Activated effector memory CD4-positive, alpha-beta T cell treated with Interleukin-2 at 50 U/mL for 16 hours (primary cell): ENCODE data around the gene CRHR1.
"Not testable (repeated sequence)": the region's sequence is repeated elsewhere in the genome, so short reads cannot be mapped to it uniquely, and the experiment has no call there.

ENCODE experiments used
- DNase-seq: peaks from one replicate; pipeline ENCODE4 v3.0.0-alpha.2; 2020

The CRHR1 gene

GRCh38 chr17:45847101-45847500, 63.0 kb downstream of the CRHR1 start:
- no peak for DNase-seq

- DNase-seq: no peak
These were observed 63.6 kb downstream of the CRHR1 start for GRCh38 chr17:45847747-45848146.

GRCh38 chr17:45848405-45848804, 64.3 kb downstream of the CRHR1 start:
- no peak for DNase-seq

- no peak for DNase-seq
These were observed 64.9 kb downstream of the CRHR1 start for GRCh38 chr17:45848868-45849535.

- no peak for DNase-seq
These were observed 65.4 kb downstream of the CRHR1 start for GRCh38 chr17:45849536-45849990.

GRCh38 chr17:45850011-45850410, 65.9 kb downstream of the CRHR1 start:
- DNase-seq: no peak

- DNase-seq: no peak
These were observed 66.3 kb downstream of the CRHR1 start for GRCh38 chr17:45850468-45850867.

GRCh38 chr17:45851022-45851421, 66.9 kb downstream of the CRHR1 start:
- no peak for DNase-seq

- no peak for DNase-seq
These were observed 67.3 kb downstream of the CRHR1 start for GRCh38 chr17:45851464-45851863.

GRCh38 chr17:45851873-45852272, 67.8 kb downstream of the CRHR1 start:
- DNase-seq: no peak

- DNase-seq: peak; percentile 20
These were observed 68.6 kb downstream of the CRHR1 start for GRCh38 chr17:45852535-45853297.

- DNase-seq: no peak
These were observed 70.1 kb downstream of the CRHR1 start for GRCh38 chr17:45854209-45854608.

- DNase-seq: no peak
These were observed 71.7 kb downstream of the CRHR1 start for GRCh38 chr17:45855691-45856336.

- no peak for DNase-seq
These were observed 74.0 kb downstream of the CRHR1 start for GRCh38 chr17:45857977-45858708.

GRCh38 chr17:45861165-45861564, 77.0 kb downstream of the CRHR1 start:
- DNase-seq: no peak

- DNase-seq: not testable (repeated sequence)
These were observed 78.0 kb downstream of the CRHR1 start for GRCh38 chr17:45862127-45862526.

- no peak for DNase-seq
These were observed 79.9 kb downstream of the CRHR1 start for GRCh38 chr17:45863857-45864654.

GRCh38 chr17:45867171-45867570, 83.1 kb downstream of the CRHR1 start:
- DNase-seq: no peak

GRCh38 chr17:45867702-45868101, 83.6 kb downstream of the CRHR1 start:
- no peak for DNase-seq

GRCh38 chr17:45868276-45868675, 84.2 kb downstream of the CRHR1 start:
- no peak for DNase-seq

- DNase-seq: no peak
These were observed 85.7 kb downstream of the CRHR1 start for GRCh38 chr17:45869676-45870341.
